Glutamatergic neuron (in vitro differentiated cells): ENCODE data around the gene ERCC5. TPM values are rescaled to one million over a fixed set of nuclear protein-coding genes. Genes with fewer than 3 reads are reported as not detected.

Source experiments
- DNase-seq: peaks from one replicate; pipeline ENCODE4 v3.0.0; 2022
- H3K27ac Mint-ChIP-seq: one replicate; pipeline ENCODE4 v1.8.0; 2020; ENCODE audit warnings: mild to moderate bottlenecking, mixed read lengths, inconsistent platforms; ENCODE audit not compliant: unreplicated experiment
- H3K27me3 Mint-ChIP-seq: one replicate; pipeline ENCODE4 v1.8.0; 2020; ENCODE audit warnings: mild to moderate bottlenecking, moderate library complexity, mixed read lengths, inconsistent platforms; ENCODE audit not compliant: unreplicated experiment
- H3K36me3 Mint-ChIP-seq: one replicate; pipeline ENCODE4 v1.8.0; 2020; ENCODE audit warnings: mild to moderate bottlenecking, mixed read lengths, inconsistent platforms; ENCODE audit not compliant: unreplicated experiment
- H3K4me1 Mint-ChIP-seq: one replicate; pipeline ENCODE4 v1.8.0; 2020; ENCODE audit warnings: mild to moderate bottlenecking, low read depth, mixed read lengths, inconsistent platforms; ENCODE audit not compliant: unreplicated experiment
- H3K4me3 Mint-ChIP-seq: one replicate; pipeline ENCODE4 v1.8.0; 2020; ENCODE audit warnings: mild to moderate bottlenecking, mixed read lengths, inconsistent platforms; ENCODE audit not compliant: unreplicated experiment
- H3K9me3 Mint-ChIP-seq: one replicate; pipeline ENCODE4 v1.8.0; 2020; ENCODE audit warnings: mild to moderate bottlenecking, moderate library complexity, mixed read lengths, inconsistent platforms; ENCODE audit not compliant: unreplicated experiment
- total RNA-seq: library from RNA; stranded (reverse); fragmentation: NEBNext Ultra II Directional; extraction: Animal tissue kit (Norgen Biotek cat#: 25700); gene quantifications from one replicate; pipeline ENCODE4 v1.2.1, GENCODE V29; 2021; ENCODE audit not compliant: unreplicated experiment
- TF ChIP-seq, protein P1 (sequence below): fragments of 200-600 bp; sonication (generic); IDR thresholded peaks from one replicate; pipeline ENCODE4 v1.5.0; 2021; ENCODE audit not compliant: partially characterized antibody, unreplicated experiment

The ERCC5 gene
- total RNA-seq, 1 donor from 2014 or later, result 40.8 TPM

GRCh38 chr13:102902789-102903347 is 57.0 kb downstream of the ERCC5 start:
- Mint-ChIP-seq H3K27ac (no peak overlapping the region), H3K9me3 (peaks cover 2% of the 10 kb centered on the region), H3K4me3 (no peak overlapping the region), H3K36me3 (no peaks in the 10 kb centered on the region), H3K27me3 (peaks cover 4% of the 10 kb centered on the region), H3K4me1 (peaks cover 5% of the 10 kb centered on the region)
- TF ChIP-seq, protein P1, sequence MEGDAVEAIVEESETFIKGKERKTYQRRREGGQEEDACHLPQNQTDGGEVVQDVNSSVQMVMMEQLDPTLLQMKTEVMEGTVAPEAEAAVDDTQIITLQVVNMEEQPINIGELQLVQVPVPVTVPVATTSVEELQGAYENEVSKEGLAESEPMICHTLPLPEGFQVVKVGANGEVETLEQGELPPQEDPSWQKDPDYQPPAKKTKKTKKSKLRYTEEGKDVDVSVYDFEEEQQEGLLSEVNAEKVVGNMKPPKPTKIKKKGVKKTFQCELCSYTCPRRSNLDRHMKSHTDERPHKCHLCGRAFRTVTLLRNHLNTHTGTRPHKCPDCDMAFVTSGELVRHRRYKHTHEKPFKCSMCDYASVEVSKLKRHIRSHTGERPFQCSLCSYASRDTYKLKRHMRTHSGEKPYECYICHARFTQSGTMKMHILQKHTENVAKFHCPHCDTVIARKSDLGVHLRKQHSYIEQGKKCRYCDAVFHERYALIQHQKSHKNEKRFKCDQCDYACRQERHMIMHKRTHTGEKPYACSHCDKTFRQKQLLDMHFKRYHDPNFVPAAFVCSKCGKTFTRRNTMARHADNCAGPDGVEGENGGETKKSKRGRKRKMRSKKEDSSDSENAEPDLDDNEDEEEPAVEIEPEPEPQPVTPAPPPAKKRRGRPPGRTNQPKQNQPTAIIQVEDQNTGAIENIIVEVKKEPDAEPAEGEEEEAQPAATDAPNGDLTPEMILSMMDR, result no peak
- DNase-seq, result no peak

DNA sequence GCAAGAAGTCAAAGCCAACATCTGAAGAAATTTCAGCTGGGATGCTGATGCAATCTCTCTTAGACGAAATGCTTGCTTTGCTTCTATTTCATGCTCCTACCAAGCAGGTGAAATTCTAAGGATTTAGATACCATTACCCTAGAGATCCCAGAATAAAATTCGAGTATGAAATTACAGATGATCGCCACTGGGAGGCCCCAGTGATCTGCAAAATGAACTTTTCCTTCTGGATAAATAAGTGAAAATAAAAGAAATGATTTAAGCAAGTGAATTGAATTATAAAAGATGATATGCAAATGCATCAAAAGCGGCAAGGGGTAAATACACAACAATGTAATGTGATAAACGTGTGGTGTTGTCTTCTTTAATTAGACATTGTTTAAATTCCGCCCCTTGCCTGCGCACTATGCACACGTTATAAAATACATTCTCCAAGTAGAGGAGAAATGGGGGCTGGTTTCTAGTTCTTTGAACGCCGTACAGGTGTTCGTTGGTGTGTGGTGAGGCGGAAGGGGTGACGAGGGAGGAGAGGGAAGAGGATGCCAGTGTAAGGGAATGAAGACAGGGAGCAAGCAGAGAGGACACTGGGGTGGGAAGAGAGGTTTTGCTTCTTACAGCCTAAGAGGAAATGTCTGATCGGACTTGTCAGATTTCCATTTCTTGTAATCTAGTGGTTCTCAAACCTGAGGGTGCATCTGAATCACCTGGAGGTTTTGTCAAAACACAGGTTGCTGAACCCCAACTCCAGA is 58.0 kb downstream of the ERCC5 start:
- Mint-ChIP-seq H3K36me3 (no peaks in the 10 kb centered on the region), H3K4me1 (peaks cover 5% of the 10 kb centered on the region), H3K4me3 (no peak overlapping the region), H3K9me3 (peaks cover 2% of the 10 kb centered on the region), H3K27me3 (peaks cover 3% of the 10 kb centered on the region), H3K27ac (no peak overlapping the region)
- no peak for DNase-seq
- TF ChIP-seq, protein P1, result peak; percentile 76

GRCh38 chr13:102904408-102904862 is 58.6 kb downstream of the ERCC5 start:
- no peaks in the 10 kb centered on the region for H3K36me3 Mint-ChIP-seq
- H3K9me3 Mint-ChIP-seq, result peaks cover 2% of the 10 kb centered on the region
- H3K27me3 Mint-ChIP-seq, result peaks cover 3% of the 10 kb centered on the region
- H3K27ac Mint-ChIP-seq, result no peak overlapping the region
- H3K4me1 Mint-ChIP-seq, result peaks cover 5% of the 10 kb centered on the region
- H3K4me3 Mint-ChIP-seq, result no peak overlapping the region
- DNase-seq, result no peak
- TF ChIP-seq, protein P1, result no peak

GRCh38 chr13:102905905-102906771 is 60.3 kb downstream of the ERCC5 start:
- no peak overlapping the region for H3K27ac Mint-ChIP-seq
- no peaks in the 10 kb centered on the region for H3K36me3 Mint-ChIP-seq
- H3K4me3 Mint-ChIP-seq, result no peak overlapping the region
- DNase-seq, result no peak
- TF ChIP-seq, protein P1, result no peak
- peaks cover 3% of the 10 kb centered on the region for H3K27me3 Mint-ChIP-seq
- H3K9me3 Mint-ChIP-seq, result peaks cover 2% of the 10 kb centered on the region
- peaks cover 5% of the 10 kb centered on the region for H3K4me1 Mint-ChIP-seq
